Liver (tissue), 3 donors: ENCODE results near the gene RFC2.

Experiments used
- ATF3 ChIP-seq: IDR thresholded peaks from 2 replicates; pipeline ENCODE4 v1.6.1; 2016; ENCODE audit warnings: antibody characterized with exemption
- CTCF ChIP-seq: fragments of 150-350 bp; IDR thresholded peaks from 2 replicates; pipeline ENCODE4 v1.5.1; 2017; ENCODE audit warnings: improper control_type of control experiment, low read depth, low read length; ENCODE audit not compliant: missing input control
- EGR1 ChIP-seq, 2 donors: IDR thresholded peaks; 2 replicates each; pipeline ENCODE4 v1.6.1; 2016 to 2018; ENCODE audit warnings: antibody characterized with exemption in 2 of 2, low read depth in 2 of 2
- FOXA1 ChIP-seq: IDR thresholded peaks from 2 replicates; pipeline ENCODE4 v1.6.1; 2016; ENCODE audit warnings: antibody characterized with exemption
- GABPA ChIP-seq, 2 donors: IDR thresholded peaks in 1 of 2; conservative IDR thresholded peaks in 1 of 2; 2 replicates each; pipeline ENCODE4 v1.6.1; 2016; ENCODE audit warnings: antibody characterized with exemption in 2 of 2, mild to moderate bottlenecking in 1 of 2, moderate library complexity in 1 of 2
- HNF4G ChIP-seq: IDR thresholded peaks from 2 replicates; pipeline ENCODE4 v1.6.1; 2016; ENCODE audit warnings: antibody characterized with exemption
- JUND ChIP-seq, 2 donors: IDR thresholded peaks; 2 replicates each; pipeline ENCODE4 v1.6.1; 2016; ENCODE audit warnings: antibody characterized with exemption in 2 of 2
- MAX ChIP-seq: IDR thresholded peaks from 2 replicates; pipeline ENCODE4 v1.6.1; 2016; ENCODE audit warnings: antibody characterized with exemption
- RAD21 ChIP-seq, 2 donors: IDR thresholded peaks; 2 replicates each; pipeline ENCODE4 v1.6.1; 2016; ENCODE audit warnings: antibody characterized with exemption in 2 of 2, mild to moderate bottlenecking in 2 of 2
- REST ChIP-seq: IDR thresholded peaks from 2 replicates; pipeline ENCODE4 v1.6.1; 2016; ENCODE audit warnings: antibody characterized with exemption, mild to moderate bottlenecking
- TAF1 ChIP-seq: conservative IDR thresholded peaks from 2 replicates; pipeline ENCODE4 v1.6.1; 2016; ENCODE audit warnings: antibody characterized with exemption, mild to moderate bottlenecking
- donor health status: healthy.
- donor health status: healthy.

- TF ChIP-seq HNF4G (no peak), GABPA (IDR thresholded peaks at IDR 0.05 in 1 of 2, conservative IDR thresholded peaks at IDR 0.05 in 1 of 2) (no peak), REST (no peak), CTCF (no peak), JUND (IDR thresholded peaks at IDR 0.05) (no peak), MAX (no peak), TAF1 (no peak), EGR1 (IDR thresholded peaks at IDR 0.05; ENCODE audit: low read depth in 2 of 2) (no peak), ATF3 (no peak), RAD21 (IDR thresholded peaks at IDR 0.05) (no peak), FOXA1 (no peak)
Measured at GRCh38 chr7:74181821-74182220, 72.4 kb downstream of the RFC2 start.
